ENCODE measurements around the gene ORC4. TPM values are rescaled to one million over a fixed set of nuclear protein-coding genes. Genes with fewer than 3 reads are reported as not detected.

Gene ORC4
- total and polyA plus RNA-seq, 2 of the 8 experiments (the other 6 are each of a cell fraction or from before 2014, with no cell fraction given), result 22.7 to 63.7 TPM

DNA sequence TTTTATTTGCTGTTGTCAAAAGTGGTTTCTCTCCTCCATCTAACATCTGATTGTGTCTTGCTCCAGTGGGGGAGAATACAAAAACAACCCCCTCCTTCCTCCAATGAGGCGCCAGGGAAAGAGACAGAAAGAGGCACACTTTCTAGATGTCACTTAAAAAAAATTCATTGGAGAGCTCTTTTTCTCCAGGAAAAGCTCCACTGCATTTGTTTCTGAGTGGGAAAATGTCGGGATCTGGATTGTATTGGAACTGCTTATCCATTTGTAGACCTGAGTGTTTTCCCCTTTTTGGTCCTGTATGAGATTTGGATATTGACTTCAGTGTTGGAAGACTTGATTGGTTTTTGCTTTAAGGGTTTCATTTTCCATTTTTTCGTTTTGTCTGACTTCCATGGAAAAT is 1.3 kb upstream of the ORC4 start:
- Histone ChIP-seq H3K18ac (ENCODE audit: extremely low read depth, low read length) (no peak overlapping the region), H2BK120ac (replicated peaks; ENCODE audit: low read depth, low read length) (no peak overlapping the region), H4K91ac (replicated peaks; ENCODE audit: insufficient read length, low read length) (no peak overlapping the region), H3K4me1 (replicated peaks in 1 of 4; ENCODE audit: control insufficient read depth in 3 of 4, insufficient read depth in 4 of 4, low read length in 3 of 4) (no peaks in the 10 kb centered on the region; a peak in 2 of 7 replicates), H4K20me1 (replicated peaks in 1 of 2; ENCODE audit: control insufficient read depth in 1 of 2, insufficient read depth in 2 of 2, low read length in 2 of 2) (peaks cover 7 to 8% of the 10 kb centered on the region in 2 experiments), H2BK12ac (ENCODE audit: low read depth, low read length) (no peak overlapping the region), H4K8ac (ENCODE audit: extremely low read depth, insufficient read depth, low read length) (no peak overlapping the region), H3K9ac (replicated peaks in 1 of 4; ENCODE audit: extremely low read depth in 1 of 4, low read depth in 3 of 4, low read length in 3 of 4) (peak overlapping the region in 2 of 4 experiments; percentile 21 to 48; a peak in 4 of 7 replicates), H3K4ac (replicated peaks; ENCODE audit: insufficient read length, low read depth, low read length) (no peak overlapping the region), H2BK20ac (ENCODE audit: low read length) (no peak overlapping the region), H3K4me2 (ENCODE audit: insufficient read depth in 1 of 2, low read depth in 2 of 2, low read length in 2 of 2) (peak overlapping the region; percentile 85 to 99), H2AK5ac (ENCODE audit: low read depth, low read length) (no peak overlapping the region), H2AFZ (ENCODE audit: low read length) (no peak overlapping the region), H3K79me1 (ENCODE audit: low read depth, low read length) (peaks cover 3% of the 10 kb centered on the region; the same call in 1 of the 2 replicates), H3K23me2 (ENCODE audit: low read depth, low read length) (peaks cover 6% of the 10 kb centered on the region), H3K27ac (ENCODE audit: low read depth, low read length) (no peak overlapping the region), H3K9me3 (ENCODE audit: insufficient read depth in 2 of 2, low read depth in 1 of 2, low read length in 1 of 2) (no peaks in the 10 kb centered on the region), H3K36me3 (ENCODE audit: control insufficient read depth in 2 of 4, insufficient read depth in 4 of 4, low read length in 3 of 4) (peaks cover 0 to 4% (median 0%) of the 10 kb centered on the region in 4 experiments; a peak in 1 of 8 replicates), H2BK5ac (ENCODE audit: low read depth, low read length) (no peak overlapping the region), H3K4me3 (ENCODE audit: extremely low read depth in 1 of 4, insufficient read depth in 2 of 4, low read depth in 3 of 4, low read length in 4 of 4) (peak overlapping the region; percentile 82 to 95 (median 88)), H4K5ac (ENCODE audit: insufficient read length, low read depth, low read length) (no peak overlapping the region), H3K27me3 (replicated peaks in 1 of 4; ENCODE audit: control insufficient read depth in 3 of 4, extremely low read depth in 1 of 4, insufficient read depth in 3 of 4, low read length in 3 of 4) (no peaks in the 10 kb centered on the region), H2BK15ac (ENCODE audit: low read length) (no peak overlapping the region), H3K23ac (ENCODE audit: insufficient read length) (no peak overlapping the region), H3K14ac (ENCODE audit: insufficient read length) (no peak overlapping the region), H3K56ac (replicated peaks; ENCODE audit: insufficient read length, low read depth, low read length) (no peak overlapping the region), H3K79me2 (ENCODE audit: control insufficient read depth in 1 of 2, insufficient read depth in 2 of 2, low read length in 2 of 2) (peaks cover 11 to 84% of the 10 kb centered on the region in 2 experiments)
- no peak for DNase-seq (ENCODE audit: low read depth in 1 of 2, low spot score in 2 of 2)
- TF ChIP-seq TBP (IDR thresholded peaks at IDR 0.05; ENCODE audit: low read depth, low read length), result no peak
- no peak for TF ChIP-seq KDM4A (IDR thresholded peaks at IDR 0.05; ENCODE audit: low read depth, low read length, severe bottlenecking)
- no peak for TF ChIP-seq BRCA1 (IDR thresholded peaks at IDR 0.05; ENCODE audit: low read depth, low read length)
- no peak for TF ChIP-seq SRF (IDR thresholded peaks at IDR 0.05; ENCODE audit: low read depth, low read length)
- no peak for TF ChIP-seq CHD1 (IDR thresholded peaks at IDR 0.05; ENCODE audit: low read depth, low read length)
- no peak for TF ChIP-seq TEAD4 (IDR thresholded peaks at IDR 0.05; ENCODE audit: low read depth, low read length)
- TF ChIP-seq YY1 (IDR thresholded peaks at IDR 0.05; ENCODE audit: low read depth, low read length), result no peak
- TF ChIP-seq EP300 (IDR thresholded peaks at IDR 0.05; ENCODE audit: borderline replicate concordance in 1 of 2, low read depth in 2 of 2, low read length in 2 of 2), result no peak
- POLR2A ChIA-PET (ENCODE audit: partially characterized antibody), result interaction anchor here (0.8 to 1.2 kb wide), 3 partner anchors 10 to 33 kb away, joined by 3 read pairs; no protein-coding TSS in a partner anchor
- FAIRE-seq, result no peak
- CTCF ChIA-PET (ENCODE audit: partially characterized antibody), result interaction anchor here (0.8 to 1.7 kb wide), 6 partner anchors 15 to 175 kb away, joined by 3 to 4 read pairs (median 3); no protein-coding TSS in a partner anchor
- WGBS, 2 experiments (ENCODE audit: extremely low coverage in 1 of 2, insufficient coverage in 1 of 2, insufficient read length in 1 of 2, insufficient replicate concordance in 2 of 2, low coverage in 1 of 2, low lambda C conversion rate in 2 of 2, missing lambda C conversion rate in 1 of 2), result 8% methylated on average over 3 of the region's 3 CpGs; no CpG with 5 or more reads in 1 of the 2 experiments

Data from H1 (cell line).